Neuronal stem cell (in vitro differentiated cells): ENCODE results near the gene ACOT8.
"Not testable (repeated sequence)": the region's sequence is repeated elsewhere in the genome, so short reads cannot be mapped to it uniquely, and the experiment has no call there.

ENCODE experiments used
- DNase-seq: peaks from one replicate; pipeline ENCODE4 v3.0.0-alpha.2; 2013; ENCODE audit warnings: low spot score
- H2AFZ ChIP-seq: one replicate; pipeline ENCODE4 v1.6.1; 2013; ENCODE audit warnings: mild to moderate bottlenecking, low read length, inconsistent platforms
- H2AK5ac ChIP-seq: 2 replicates; pipeline ENCODE4 v1.6.1; 2013; ENCODE audit warnings: low read depth, mild to moderate bottlenecking, inconsistent platforms, low read length, moderate library complexity, mixed read lengths
- H2BK120ac ChIP-seq: 2 replicates; pipeline ENCODE4 v1.6.1; 2013; ENCODE audit warnings: low read depth, mild to moderate bottlenecking, inconsistent platforms, low read length, moderate library complexity, mixed read lengths
- H2BK12ac ChIP-seq: one replicate; pipeline ENCODE4 v1.6.1; 2013; ENCODE audit warnings: low read length, inconsistent platforms
- H2BK15ac ChIP-seq: 2 replicates; pipeline ENCODE4 v1.6.1; 2013; ENCODE audit warnings: mild to moderate bottlenecking, low read length, inconsistent platforms, mixed read lengths
- H2BK5ac ChIP-seq: one replicate; pipeline ENCODE4 v1.6.1; 2013; ENCODE audit warnings: inconsistent platforms, mild to moderate bottlenecking, low read length, moderate library complexity
- H3K14ac ChIP-seq: one replicate; pipeline ENCODE4 v1.6.1; 2013; ENCODE audit warnings: low read length, inconsistent platforms
- H3K18ac ChIP-seq: 2 replicates; pipeline ENCODE4 v1.6.1; 2013; ENCODE audit warnings: low read length, inconsistent platforms
- H3K23ac ChIP-seq: 2 replicates; pipeline ENCODE4 v1.6.1; 2013; ENCODE audit warnings: low read depth, mild to moderate bottlenecking, mixed read lengths, low read length, inconsistent platforms; ENCODE audit not compliant: poor library complexity
- H3K27ac ChIP-seq: replicated peaks from 3 replicates; pipeline ENCODE4 v1.5.1; 2013; ENCODE audit warnings: low read length, inconsistent platforms
- H3K27me3 ChIP-seq, 3 experiments: 2 replicates each; pipeline ENCODE4 v1.6.1; 2013; ENCODE audit warnings: low read length in 3 of 3, mild to moderate bottlenecking in 2 of 3, inconsistent platforms in 1 of 3, low read depth in 1 of 3, mixed read lengths in 1 of 3, moderate library complexity in 1 of 3; ENCODE audit not compliant: control insufficient read depth in 3 of 3, insufficient read depth in 3 of 3
- H3K36me3 ChIP-seq, 2 donors: replicated peaks in 1 of 2; 2 replicates each; pipeline ENCODE4 v1.6.1; 2013; ENCODE audit warnings: low read length in 2 of 2; ENCODE audit not compliant: control insufficient read depth in 2 of 2, insufficient read depth in 2 of 2
- H3K4ac ChIP-seq: 2 replicates; pipeline ENCODE4 v1.6.1; 2013; ENCODE audit warnings: inconsistent platforms, mild to moderate bottlenecking, low read length, moderate library complexity
- H3K4me1 ChIP-seq, 2 donors: 1 replicate in 1 of 2; 2 replicates in 1 of 2; pipeline ENCODE4 v1.6.1; 2013; ENCODE audit warnings: low read length in 2 of 2, low read depth in 1 of 2; ENCODE audit not compliant: control insufficient read depth in 2 of 2, insufficient read depth in 1 of 2
- H3K4me2 ChIP-seq: one replicate; pipeline ENCODE4 v1.6.1; 2013; ENCODE audit warnings: mild to moderate bottlenecking, low read length, inconsistent platforms; ENCODE audit not compliant: insufficient read depth, poor library complexity, severe bottlenecking
- H3K4me3 ChIP-seq, 2 donors: 2 replicates each; pipeline ENCODE4 v1.5.1; 2013; ENCODE audit warnings: low read length in 2 of 2, mild to moderate bottlenecking in 2 of 2, inconsistent platforms in 1 of 2, moderate library complexity in 1 of 2
- H3K79me1 ChIP-seq: one replicate; pipeline ENCODE4 v1.6.1; 2013; ENCODE audit warnings: low read depth, mild to moderate bottlenecking, inconsistent platforms, low read length, moderate library complexity
- H3K9ac ChIP-seq: one replicate; pipeline ENCODE4 v1.6.1; 2013; ENCODE audit warnings: mild to moderate bottlenecking, low read depth, low read length, inconsistent platforms; ENCODE audit not compliant: poor library complexity
- H3K9me3 ChIP-seq, 2 donors: replicated peaks in 1 of 2; 2 replicates each; pipeline versions ENCODE3 to v1.6.1; 2013; ENCODE audit warnings: low read length in 2 of 2, mild to moderate bottlenecking in 2 of 2, inconsistent platforms in 1 of 2, low read depth in 1 of 2, mixed read lengths in 1 of 2, moderate library complexity in 1 of 2; ENCODE audit not compliant: control insufficient read depth in 2 of 2, insufficient read depth in 1 of 2
- H4K8ac ChIP-seq: one replicate; pipeline ENCODE4 v1.6.1; 2013; ENCODE audit warnings: low read depth, mild to moderate bottlenecking, inconsistent platforms, low read length, moderate library complexity
- H4K91ac ChIP-seq: one replicate; pipeline ENCODE4 v1.6.1; 2013; ENCODE audit warnings: low read length, low read depth, mild to moderate bottlenecking, inconsistent platforms; ENCODE audit not compliant: poor library complexity
- WGBS, 2 donors: extraction: QIAGEN DNeasy Blood & Tissue Kit; methylation state at CpG; one replicate each; pipeline ENCODE4 v1.1.7; 2013; ENCODE audit warnings: missing lambda C conversion rate in 2 of 2, mixed read lengths in 1 of 2; ENCODE audit not compliant: insufficient read length in 2 of 2, insufficient replicate concordance in 1 of 2; ENCODE audit errors: extremely low coverage in 2 of 2; 5-methylcytosine and 5-hydroxymethylcytosine counted together

ACOT8 gene

GRCh38 chr20:45902199-45902701, 45.1 kb upstream of the ACOT8 start:
- Histone ChIP-seq H2BK15ac (no peak overlapping the region), H3K27me3 (no peaks in the 10 kb centered on the region), H3K9ac (peak overlapping the region; percentile 44), H3K4me3 (peak overlapping the region in 1 of 2 donors; percentile 62), H3K79me1 (peaks cover 2% of the 10 kb centered on the region), H3K4me1 (no peaks in the 10 kb centered on the region), H2BK5ac (peak overlapping the region; percentile 34), H2AFZ (no peak overlapping the region), H2AK5ac (peak overlapping the region; percentile 46), H3K18ac (no peak overlapping the region), H2BK12ac (no peak overlapping the region), H4K8ac (no peak overlapping the region), H3K4me2 (no peak overlapping the region), H2BK120ac (no peak overlapping the region), H3K14ac (no peak overlapping the region), H4K91ac (no peak overlapping the region), H3K4ac (no peak overlapping the region), H3K9me3 (no peaks in the 10 kb centered on the region), H3K27ac (no peak overlapping the region), H3K36me3 (peaks cover 33 to 95% of the 10 kb centered on the region in 2 donors), H3K23ac (no peak overlapping the region)
- WGBS, 2 donors: no CpG with 5 or more reads among the region's 14 CpGs
- no peak for DNase-seq

DNA sequence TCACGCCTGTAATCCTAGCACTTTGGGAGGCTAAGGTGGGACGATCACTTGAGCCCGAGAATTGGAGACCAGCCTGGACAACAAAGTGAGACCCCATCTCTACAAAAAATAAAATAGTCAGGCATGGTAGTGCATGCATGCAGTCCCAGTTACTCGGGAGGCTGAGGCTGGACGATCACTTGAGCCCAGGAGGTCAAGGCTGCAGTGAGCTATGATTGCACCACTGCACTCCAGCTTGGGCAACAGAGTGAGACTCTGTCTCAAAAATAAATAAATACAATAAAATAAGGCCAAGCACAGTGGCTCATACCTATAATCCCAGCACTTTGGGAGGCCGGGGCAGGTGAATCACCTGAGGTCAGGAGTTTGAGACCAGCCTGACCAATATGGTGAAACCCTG, 44.1 kb upstream of the ACOT8 start:
- not testable (repeated sequence) for H3K9me3 ChIP-seq, DNase-seq, H4K91ac ChIP-seq, H2BK120ac ChIP-seq, H2BK12ac ChIP-seq, H2BK5ac ChIP-seq, H3K14ac ChIP-seq, H3K27ac ChIP-seq, H3K23ac ChIP-seq, H3K4ac ChIP-seq, H3K18ac ChIP-seq, H3K79me1 ChIP-seq, H2AFZ ChIP-seq, H2AK5ac ChIP-seq, H4K8ac ChIP-seq, H3K27me3 ChIP-seq, H3K9ac ChIP-seq, H2BK15ac ChIP-seq, H3K4me2 ChIP-seq, H3K4me3 ChIP-seq, H3K4me1 ChIP-seq
- H3K36me3 ChIP-seq: peaks cover 35 to 95% of the 10 kb centered on the region in 2 donors
- WGBS, 2 donors: no CpG with 5 or more reads among the region's 6 CpGs

- Histone ChIP-seq H3K36me3 (peaks cover 25 to 82% of the 10 kb centered on the region in 2 donors), H3K4me3 (no peak overlapping the region), H3K79me1 (peaks cover 2% of the 10 kb centered on the region), H2AK5ac (no peak overlapping the region), H3K18ac (no peak overlapping the region), H3K4ac (no peak overlapping the region), H2BK5ac (no peak overlapping the region), H2BK12ac (no peak overlapping the region), H3K27ac (no peak overlapping the region), H3K9ac (no peak overlapping the region), H3K14ac (no peak overlapping the region), H2BK120ac (no peak overlapping the region), H4K91ac (no peak overlapping the region), H4K8ac (no peak overlapping the region), H3K9me3 (no peaks in the 10 kb centered on the region), H3K4me2 (no peak overlapping the region), H3K27me3 (no peaks in the 10 kb centered on the region), H2AFZ (no peak overlapping the region), H3K23ac (no peak overlapping the region), H2BK15ac (no peak overlapping the region), H3K4me1 (no peaks in the 10 kb centered on the region)
- no peak for DNase-seq
- no CpG with 5 or more reads among the region's 13 CpGs for WGBS, 2 donors
Observed at GRCh38 chr20:45899046-45899835, 42.0 kb upstream of the ACOT8 start.

GRCh38 chr20:45898285-45898684, 41.1 kb upstream of the ACOT8 start:
- Histone ChIP-seq H4K8ac (no peak overlapping the region), H2AK5ac (no peak overlapping the region), H3K23ac (no peak overlapping the region), H2BK12ac (no peak overlapping the region), H3K79me1 (peaks cover 2% of the 10 kb centered on the region), H4K91ac (no peak overlapping the region), H3K9me3 (no peaks in the 10 kb centered on the region), H3K9ac (no peak overlapping the region), H2AFZ (no peak overlapping the region), H3K27me3 (no peaks in the 10 kb centered on the region), H3K14ac (no peak overlapping the region), H3K4ac (no peak overlapping the region), H3K4me2 (no peak overlapping the region), H2BK15ac (no peak overlapping the region), H2BK5ac (no peak overlapping the region), H3K36me3 (peaks cover 25 to 78% of the 10 kb centered on the region in 2 donors), H3K4me1 (no peaks in the 10 kb centered on the region), H2BK120ac (no peak overlapping the region), H3K18ac (no peak overlapping the region), H3K4me3 (no peak overlapping the region), H3K27ac (no peak overlapping the region)
- no CpG with 5 or more reads among the region's 12 CpGs for WGBS, 2 donors
- DNase-seq: no peak
